GM23338 (cell line): ENCODE measurements around the gene MOSPD2.

ENCODE experiments used
- CREB1 ChIP-seq: fragments of 250-450 bp; sonication (Bioruptor Pico); IDR thresholded peaks from 2 replicates; pipeline ENCODE4 v1.5.0; 2020; ENCODE audit warnings: low read depth, mild to moderate bottlenecking, moderate library complexity
- EZH2 ChIP-seq: fragments of 200-600 bp; sonication (generic); IDR thresholded peaks from one replicate; pipeline ENCODE4 v1.8.0; 2017; ENCODE audit warnings: antibody characterized with exemption, mild to moderate bottlenecking, low read depth; ENCODE audit not compliant: unreplicated experiment
- EZH2phosphoT487 ChIP-seq: fragments of 200-600 bp; sonication (generic); IDR thresholded peaks from one replicate; pipeline ENCODE4 v1.8.1; 2018; ENCODE audit warnings: antibody characterized with exemption; ENCODE audit not compliant: unreplicated experiment
- JUNB ChIP-seq: IDR thresholded peaks from one replicate; pipeline ENCODE4 v1.6.1; 2016; ENCODE audit warnings: antibody characterized with exemption; ENCODE audit not compliant: unreplicated experiment
- NANOG ChIP-seq: IDR thresholded peaks from 2 replicates; pipeline ENCODE4 v1.6.1; 2016; ENCODE audit warnings: antibody characterized with exemption, borderline replicate concordance
- POLR2AphosphoS5 ChIP-seq: IDR thresholded peaks from 2 replicates; pipeline ENCODE4 v1.6.1; 2016; ENCODE audit warnings: antibody characterized with exemption, low read depth
- STAT1 ChIP-seq: IDR thresholded peaks from one replicate; pipeline ENCODE4 v1.6.1; 2016; ENCODE audit warnings: antibody characterized with exemption; ENCODE audit not compliant: unreplicated experiment
- ZNF114 ChIP-seq: fragments of 250-450 bp; sonication (Bioruptor Pico); IDR thresholded peaks from 2 replicates; pipeline ENCODE4 v1.5.0; 2020; ENCODE audit warnings: mild to moderate bottlenecking, moderate library complexity
- ZNF331 ChIP-seq: fragments of 250-450 bp; sonication (Bioruptor Pico); IDR thresholded peaks from 2 replicates; pipeline ENCODE4 v1.5.0; 2020; ENCODE audit warnings: low read depth, mild to moderate bottlenecking, moderate library complexity
- TF ChIP-seq, protein P1 (sequence below), 2 experiments: fragments of 200-600 bp in 1 of 2; sonication (generic) in 1 of 2; conservative IDR thresholded peaks; 2 replicates each; pipeline versions ENCODE4 v1.5.1 to v1.6.1; 2016 to 2017; ENCODE audit warnings: antibody characterized with exemption in 2 of 2, low read depth in 2 of 2, mild to moderate bottlenecking in 2 of 2, moderate library complexity in 1 of 2
- TF ChIP-seq, protein P2 (sequence below): IDR thresholded peaks from 2 replicates; pipeline ENCODE4 v1.6.1; 2016; ENCODE audit warnings: antibody characterized with exemption
- TF ChIP-seq, protein P3 (sequence below): IDR thresholded peaks from one replicate; pipeline ENCODE4 v1.6.1; 2018; ENCODE audit warnings: antibody characterized with exemption; ENCODE audit not compliant: unreplicated experiment

DNA sequence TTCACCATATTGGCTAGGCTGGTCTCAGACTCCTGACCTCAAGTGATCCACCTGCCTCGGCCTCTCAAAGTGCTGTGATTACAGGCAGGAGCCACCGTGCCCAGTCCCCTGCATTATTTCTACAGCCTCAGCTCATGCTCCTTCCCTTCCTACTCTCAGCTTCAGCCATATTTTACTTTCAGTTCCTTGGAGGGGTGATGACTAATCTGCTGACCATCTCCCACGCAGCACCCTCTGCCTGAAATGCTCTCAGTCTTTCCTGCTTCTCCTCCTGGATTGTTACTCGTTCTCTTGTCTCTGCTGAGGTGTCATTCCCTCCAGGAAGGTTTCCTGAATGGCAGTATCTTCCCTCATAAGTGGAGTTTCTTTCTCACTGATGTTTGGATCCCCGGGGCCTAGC is 63.3 kb downstream of the MOSPD2 start:
- TF ChIP-seq EZH2 (no peak), POLR2AphosphoS5 (no peak), CREB1 (no peak), JUNB (no peak), EZH2phosphoT487 (no peak), NANOG (no peak), STAT1 (no peak), ZNF114 (CRISPR knock-in tag) (no peak), ZNF331 (no peak)
- TF ChIP-seq, protein P1, sequence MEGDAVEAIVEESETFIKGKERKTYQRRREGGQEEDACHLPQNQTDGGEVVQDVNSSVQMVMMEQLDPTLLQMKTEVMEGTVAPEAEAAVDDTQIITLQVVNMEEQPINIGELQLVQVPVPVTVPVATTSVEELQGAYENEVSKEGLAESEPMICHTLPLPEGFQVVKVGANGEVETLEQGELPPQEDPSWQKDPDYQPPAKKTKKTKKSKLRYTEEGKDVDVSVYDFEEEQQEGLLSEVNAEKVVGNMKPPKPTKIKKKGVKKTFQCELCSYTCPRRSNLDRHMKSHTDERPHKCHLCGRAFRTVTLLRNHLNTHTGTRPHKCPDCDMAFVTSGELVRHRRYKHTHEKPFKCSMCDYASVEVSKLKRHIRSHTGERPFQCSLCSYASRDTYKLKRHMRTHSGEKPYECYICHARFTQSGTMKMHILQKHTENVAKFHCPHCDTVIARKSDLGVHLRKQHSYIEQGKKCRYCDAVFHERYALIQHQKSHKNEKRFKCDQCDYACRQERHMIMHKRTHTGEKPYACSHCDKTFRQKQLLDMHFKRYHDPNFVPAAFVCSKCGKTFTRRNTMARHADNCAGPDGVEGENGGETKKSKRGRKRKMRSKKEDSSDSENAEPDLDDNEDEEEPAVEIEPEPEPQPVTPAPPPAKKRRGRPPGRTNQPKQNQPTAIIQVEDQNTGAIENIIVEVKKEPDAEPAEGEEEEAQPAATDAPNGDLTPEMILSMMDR (conservative IDR thresholded peaks at IDR 0.05; ENCODE audit: low read depth in 2 of 2), result no peak
- TF ChIP-seq, protein P2, sequence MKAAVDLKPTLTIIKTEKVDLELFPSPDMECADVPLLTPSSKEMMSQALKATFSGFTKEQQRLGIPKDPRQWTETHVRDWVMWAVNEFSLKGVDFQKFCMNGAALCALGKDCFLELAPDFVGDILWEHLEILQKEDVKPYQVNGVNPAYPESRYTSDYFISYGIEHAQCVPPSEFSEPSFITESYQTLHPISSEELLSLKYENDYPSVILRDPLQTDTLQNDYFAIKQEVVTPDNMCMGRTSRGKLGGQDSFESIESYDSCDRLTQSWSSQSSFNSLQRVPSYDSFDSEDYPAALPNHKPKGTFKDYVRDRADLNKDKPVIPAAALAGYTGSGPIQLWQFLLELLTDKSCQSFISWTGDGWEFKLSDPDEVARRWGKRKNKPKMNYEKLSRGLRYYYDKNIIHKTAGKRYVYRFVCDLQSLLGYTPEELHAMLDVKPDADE, result no peak
- TF ChIP-seq, protein P3, sequence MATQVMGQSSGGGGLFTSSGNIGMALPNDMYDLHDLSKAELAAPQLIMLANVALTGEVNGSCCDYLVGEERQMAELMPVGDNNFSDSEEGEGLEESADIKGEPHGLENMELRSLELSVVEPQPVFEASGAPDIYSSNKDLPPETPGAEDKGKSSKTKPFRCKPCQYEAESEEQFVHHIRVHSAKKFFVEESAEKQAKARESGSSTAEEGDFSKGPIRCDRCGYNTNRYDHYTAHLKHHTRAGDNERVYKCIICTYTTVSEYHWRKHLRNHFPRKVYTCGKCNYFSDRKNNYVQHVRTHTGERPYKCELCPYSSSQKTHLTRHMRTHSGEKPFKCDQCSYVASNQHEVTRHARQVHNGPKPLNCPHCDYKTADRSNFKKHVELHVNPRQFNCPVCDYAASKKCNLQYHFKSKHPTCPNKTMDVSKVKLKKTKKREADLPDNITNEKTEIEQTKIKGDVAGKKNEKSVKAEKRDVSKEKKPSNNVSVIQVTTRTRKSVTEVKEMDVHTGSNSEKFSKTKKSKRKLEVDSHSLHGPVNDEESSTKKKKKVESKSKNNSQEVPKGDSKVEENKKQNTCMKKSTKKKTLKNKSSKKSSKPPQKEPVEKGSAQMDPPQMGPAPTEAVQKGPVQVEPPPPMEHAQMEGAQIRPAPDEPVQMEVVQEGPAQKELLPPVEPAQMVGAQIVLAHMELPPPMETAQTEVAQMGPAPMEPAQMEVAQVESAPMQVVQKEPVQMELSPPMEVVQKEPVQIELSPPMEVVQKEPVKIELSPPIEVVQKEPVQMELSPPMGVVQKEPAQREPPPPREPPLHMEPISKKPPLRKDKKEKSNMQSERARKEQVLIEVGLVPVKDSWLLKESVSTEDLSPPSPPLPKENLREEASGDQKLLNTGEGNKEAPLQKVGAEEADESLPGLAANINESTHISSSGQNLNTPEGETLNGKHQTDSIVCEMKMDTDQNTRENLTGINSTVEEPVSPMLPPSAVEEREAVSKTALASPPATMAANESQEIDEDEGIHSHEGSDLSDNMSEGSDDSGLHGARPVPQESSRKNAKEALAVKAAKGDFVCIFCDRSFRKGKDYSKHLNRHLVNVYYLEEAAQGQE, result no peak
